Measurements from ENCODE around the gene LIM2.

DNA sequence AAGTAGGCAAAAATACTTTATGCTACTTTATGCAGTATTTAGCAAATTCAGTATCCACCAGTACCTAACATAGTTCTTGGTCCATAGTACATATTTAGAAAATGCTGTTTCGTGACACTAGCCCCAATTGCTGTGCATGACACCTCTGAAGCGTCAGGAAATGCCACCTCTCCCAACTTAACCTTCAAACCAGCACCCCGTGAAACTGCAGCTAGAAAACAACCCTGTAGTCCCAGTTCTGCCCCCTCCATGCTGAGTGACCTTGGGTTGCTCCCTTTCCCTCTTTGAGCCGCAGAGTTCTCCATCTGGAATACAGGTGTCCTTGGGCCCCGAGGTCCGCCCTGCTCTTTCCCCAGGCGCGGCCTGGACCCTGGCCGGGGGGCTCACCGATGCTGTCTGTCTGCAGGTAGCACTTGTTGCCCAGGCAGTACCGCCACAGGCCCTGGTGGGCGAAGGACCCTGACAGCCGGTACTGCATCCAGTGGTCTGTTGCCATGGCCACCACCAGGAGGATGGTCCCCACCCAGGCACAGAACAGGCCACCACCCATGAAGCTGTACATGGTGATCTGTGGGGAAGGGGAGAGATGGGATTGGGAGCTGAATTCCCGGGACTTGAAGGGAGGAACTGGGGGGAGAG is 773 bp downstream of the LIM2 start:
- TF ChIP-seq POLR2A (IDR thresholded peaks at IDR 0.05) (no peak), POLR2AphosphoS5 (IDR thresholded peaks at IDR 0.05) (no peak), EP300 (IDR thresholded peaks at IDR 0.05) (no peak)
- TF ChIP-seq, protein P1, sequence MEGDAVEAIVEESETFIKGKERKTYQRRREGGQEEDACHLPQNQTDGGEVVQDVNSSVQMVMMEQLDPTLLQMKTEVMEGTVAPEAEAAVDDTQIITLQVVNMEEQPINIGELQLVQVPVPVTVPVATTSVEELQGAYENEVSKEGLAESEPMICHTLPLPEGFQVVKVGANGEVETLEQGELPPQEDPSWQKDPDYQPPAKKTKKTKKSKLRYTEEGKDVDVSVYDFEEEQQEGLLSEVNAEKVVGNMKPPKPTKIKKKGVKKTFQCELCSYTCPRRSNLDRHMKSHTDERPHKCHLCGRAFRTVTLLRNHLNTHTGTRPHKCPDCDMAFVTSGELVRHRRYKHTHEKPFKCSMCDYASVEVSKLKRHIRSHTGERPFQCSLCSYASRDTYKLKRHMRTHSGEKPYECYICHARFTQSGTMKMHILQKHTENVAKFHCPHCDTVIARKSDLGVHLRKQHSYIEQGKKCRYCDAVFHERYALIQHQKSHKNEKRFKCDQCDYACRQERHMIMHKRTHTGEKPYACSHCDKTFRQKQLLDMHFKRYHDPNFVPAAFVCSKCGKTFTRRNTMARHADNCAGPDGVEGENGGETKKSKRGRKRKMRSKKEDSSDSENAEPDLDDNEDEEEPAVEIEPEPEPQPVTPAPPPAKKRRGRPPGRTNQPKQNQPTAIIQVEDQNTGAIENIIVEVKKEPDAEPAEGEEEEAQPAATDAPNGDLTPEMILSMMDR (IDR thresholded peaks at IDR 0.05) = no peak

Data from suprapubic skin (tissue), 4 donors.